Activated T-cell treated with anti-CD3 and anti-CD28 coated beads, Interleukin-2, amount 50 U/mL, for 4 hours (primary cell): ENCODE results near the gene CELA2B. TPM values are rescaled to one million over a fixed set of nuclear protein-coding genes. Genes with fewer than 3 reads are reported as not detected.

ENCODE experiments used
- ATAC-seq, 2 donors: fragments of 200-7000 bp; cut with Tn5 transposase; one replicate each; pipeline ENCODE4 v1.10.0; 2021
- DNase-seq: peaks from one replicate; pipeline ENCODE4 v3.0.0-alpha.2; 2020
- H3K27me3 Mint-ChIP-seq: one replicate; pipeline ENCODE4 v1.8.0; 2021; ENCODE audit warnings: low read depth, mixed read lengths
- H3K36me3 Mint-ChIP-seq: one replicate; pipeline ENCODE4 v1.8.0; 2022; ENCODE audit warnings: mixed read lengths; ENCODE audit not compliant: insufficient read depth
- H3K4me1 Mint-ChIP-seq: one replicate; pipeline ENCODE4 v1.8.0; 2021; ENCODE audit warnings: low read depth, mixed read lengths
- H3K4me3 Mint-ChIP-seq: one replicate; pipeline ENCODE4 v1.8.0; 2021; ENCODE audit warnings: mild to moderate bottlenecking, moderate library complexity, mixed read lengths
- H3K9me3 Mint-ChIP-seq: one replicate; pipeline ENCODE4 v1.8.0; 2021; ENCODE audit warnings: mixed read lengths
- total RNA-seq, 3 donors: library from RNA; stranded (reverse); gene quantifications; one replicate each; pipeline ENCODE4 v1.2.1, GENCODE V29; 2021

CELA2B gene
- total RNA-seq, 3 donors from 2014 or later: 0.41 TPM; not detected in 2

GRCh38 chr1:15439325-15439724, 36.6 kb upstream of the CELA2B start:
- Mint-ChIP-seq H3K27me3 (no peaks in the 10 kb centered on the region), H3K36me3 (no peaks in the 10 kb centered on the region), H3K4me1 (no peaks in the 10 kb centered on the region), H3K4me3 (no peak overlapping the region), H3K9me3 (no peaks in the 10 kb centered on the region)
- ATAC-seq (no peak), DNase-seq (no peak)

- no peaks in the 10 kb centered on the region for H3K36me3 Mint-ChIP-seq
- H3K27me3 Mint-ChIP-seq: no peaks in the 10 kb centered on the region
- DNase-seq (no peak), ATAC-seq (no peak)
- H3K4me1 Mint-ChIP-seq: peaks cover 2% of the 10 kb centered on the region
- no peaks in the 10 kb centered on the region for H3K9me3 Mint-ChIP-seq
- H3K4me3 Mint-ChIP-seq: no peak overlapping the region
Observed at GRCh38 chr1:15440357-15440756, 35.5 kb upstream of the CELA2B start.

- Mint-ChIP-seq H3K4me1 (peaks cover 7% of the 10 kb centered on the region), H3K4me3 (no peak overlapping the region), H3K36me3 (no peaks in the 10 kb centered on the region), H3K27me3 (peaks cover 5% of the 10 kb centered on the region), H3K9me3 (no peaks in the 10 kb centered on the region)
- DNase-seq (no peak), ATAC-seq (no peak)
Observed at GRCh38 chr1:15441247-15441646, 34.7 kb upstream of the CELA2B start.

GRCh38 chr1:15442119-15442518, 33.8 kb upstream of the CELA2B start:
- Mint-ChIP-seq H3K9me3 (no peaks in the 10 kb centered on the region), H3K4me1 (peaks cover 7% of the 10 kb centered on the region), H3K27me3 (peaks cover 6% of the 10 kb centered on the region), H3K36me3 (no peaks in the 10 kb centered on the region), H3K4me3 (no peak overlapping the region)
- ATAC-seq (no peak), DNase-seq (no peak)

- Mint-ChIP-seq H3K27me3 (peaks cover 11% of the 10 kb centered on the region), H3K4me1 (peaks cover 7% of the 10 kb centered on the region), H3K9me3 (no peaks in the 10 kb centered on the region)
Observed at GRCh38 chr1:15442759-15443158, 33.1 kb upstream of the CELA2B start.

GRCh38 chr1:15443281-15443680, 32.6 kb upstream of the CELA2B start:
- no peaks in the 10 kb centered on the region for H3K36me3 Mint-ChIP-seq
- H3K27me3 Mint-ChIP-seq: peaks cover 11% of the 10 kb centered on the region
- DNase-seq (no peak), ATAC-seq (no peak)
- peaks cover 7% of the 10 kb centered on the region for H3K4me1 Mint-ChIP-seq
- no peaks in the 10 kb centered on the region for H3K9me3 Mint-ChIP-seq
- H3K4me3 Mint-ChIP-seq: no peak overlapping the region

More at GRCh38 chr1:15442759-15443158, 33.1 kb upstream of the CELA2B start:
- Mint-ChIP-seq H3K4me3 (no peak overlapping the region), H3K36me3 (no peaks in the 10 kb centered on the region)
- ATAC-seq (no peak), DNase-seq (no peak)

- peaks cover 7% of the 10 kb centered on the region for H3K4me1 Mint-ChIP-seq
- ATAC-seq: no peak
Observed at GRCh38 chr1:15444468-15445389, 31.2 kb upstream of the CELA2B start.

GRCh38 chr1:15445390-15446122, 30.3 kb upstream of the CELA2B start:
- H3K4me3 Mint-ChIP-seq: no peak overlapping the region
- peaks cover 16% of the 10 kb centered on the region for H3K27me3 Mint-ChIP-seq
- ATAC-seq (no peak), DNase-seq (no peak)
- peaks cover 7% of the 10 kb centered on the region for H3K4me1 Mint-ChIP-seq
- H3K9me3 Mint-ChIP-seq: no peaks in the 10 kb centered on the region
- H3K36me3 Mint-ChIP-seq: no peaks in the 10 kb centered on the region

More at GRCh38 chr1:15444468-15445389, 31.2 kb upstream of the CELA2B start:
- no peak for DNase-seq
- Mint-ChIP-seq H3K36me3 (no peaks in the 10 kb centered on the region), H3K4me3 (no peak overlapping the region), H3K9me3 (no peaks in the 10 kb centered on the region), H3K27me3 (peaks cover 15% of the 10 kb centered on the region)

- Mint-ChIP-seq H3K9me3 (no peaks in the 10 kb centered on the region), H3K36me3 (no peaks in the 10 kb centered on the region), H3K27me3 (peaks cover 19% of the 10 kb centered on the region), H3K4me3 (no peak overlapping the region), H3K4me1 (peaks cover 7% of the 10 kb centered on the region)
- ATAC-seq (no peak), DNase-seq (no peak)
Observed at GRCh38 chr1:15446212-15446611, 29.7 kb upstream of the CELA2B start.

GRCh38 chr1:15448877-15449462, 26.9 kb upstream of the CELA2B start:
- ATAC-seq: no peak
- H3K4me3 Mint-ChIP-seq: no peak overlapping the region
- no peak for DNase-seq
- H3K36me3 Mint-ChIP-seq: no peaks in the 10 kb centered on the region
- H3K9me3 Mint-ChIP-seq: no peaks in the 10 kb centered on the region
- H3K4me1 Mint-ChIP-seq: peaks cover 7% of the 10 kb centered on the region
- H3K27me3 Mint-ChIP-seq: peaks cover 22% of the 10 kb centered on the region

- no peaks in the 10 kb centered on the region for H3K36me3 Mint-ChIP-seq
- ATAC-seq: no peak
- no peaks in the 10 kb centered on the region for H3K9me3 Mint-ChIP-seq
- H3K4me1 Mint-ChIP-seq: peaks cover 7% of the 10 kb centered on the region
- H3K4me3 Mint-ChIP-seq: no peak overlapping the region
- DNase-seq: no peak
- H3K27me3 Mint-ChIP-seq: peaks cover 22% of the 10 kb centered on the region
Observed at GRCh38 chr1:15449567-15449966, 26.3 kb upstream of the CELA2B start.

- no peaks in the 10 kb centered on the region for H3K36me3 Mint-ChIP-seq
- no peak for DNase-seq
- no peak for ATAC-seq
- H3K9me3 Mint-ChIP-seq: no peaks in the 10 kb centered on the region
- peaks cover 20% of the 10 kb centered on the region for H3K27me3 Mint-ChIP-seq
- H3K4me1 Mint-ChIP-seq: no peaks in the 10 kb centered on the region
- H3K4me3 Mint-ChIP-seq: no peak overlapping the region
Observed at GRCh38 chr1:15451014-15451722, 24.7 kb upstream of the CELA2B start.

- Mint-ChIP-seq H3K36me3 (no peaks in the 10 kb centered on the region), H3K4me3 (no peak overlapping the region), H3K9me3 (no peaks in the 10 kb centered on the region), H3K27me3 (peaks cover 20% of the 10 kb centered on the region), H3K4me1 (no peaks in the 10 kb centered on the region)
- ATAC-seq (no peak), DNase-seq (no peak)
Observed at GRCh38 chr1:15452216-15452615, 23.7 kb upstream of the CELA2B start.
